Body of pancreas (tissue), 4 donors: ENCODE results near the gene THSD8.
"Not testable (repeated sequence)": the region's sequence is repeated elsewhere in the genome, so short reads cannot be mapped to it uniquely, and the experiment has no call there.

ENCODE experiments used
- POLR2A ChIP-seq, 3 donors: fragments of 450-650 bp; IDR thresholded peaks; one replicate each; pipeline ENCODE4 v1.6.1; 2016; ENCODE audit warnings: antibody characterized with exemption in 3 of 3, mild to moderate bottlenecking in 2 of 3
- TF ChIP-seq, protein P1 (sequence below), 7 experiments: fragments of 450-650 bp in 4 of 7; fragments of 200-600 bp in 3 of 7; sonication (generic) in 3 of 7; IDR thresholded peaks; one replicate each; pipeline ENCODE4 v1.5.1; 2016 to 2019; ENCODE audit warnings: antibody characterized with exemption in 7 of 7

DNA sequence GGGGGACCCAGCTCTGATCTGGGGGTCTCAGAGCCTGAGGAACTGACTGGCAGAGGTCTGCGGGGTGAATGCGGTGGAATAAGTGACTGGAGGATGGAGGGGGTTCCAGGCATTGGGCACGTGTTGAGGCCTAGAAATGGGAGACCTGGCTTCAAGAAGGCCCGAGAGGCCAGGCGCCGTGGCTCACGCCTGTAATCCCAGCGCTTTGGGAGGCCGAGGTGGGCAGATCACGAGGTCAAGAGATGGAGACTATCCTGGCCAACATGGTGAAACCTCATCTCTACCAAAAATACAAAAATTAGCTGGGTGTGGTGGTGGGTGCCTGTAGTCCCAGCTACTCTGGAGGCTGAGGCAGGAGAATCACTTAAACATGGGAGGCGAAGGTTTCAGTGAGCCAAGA, 15.9 kb downstream of the THSD8 start:
- TF ChIP-seq, protein P1, sequence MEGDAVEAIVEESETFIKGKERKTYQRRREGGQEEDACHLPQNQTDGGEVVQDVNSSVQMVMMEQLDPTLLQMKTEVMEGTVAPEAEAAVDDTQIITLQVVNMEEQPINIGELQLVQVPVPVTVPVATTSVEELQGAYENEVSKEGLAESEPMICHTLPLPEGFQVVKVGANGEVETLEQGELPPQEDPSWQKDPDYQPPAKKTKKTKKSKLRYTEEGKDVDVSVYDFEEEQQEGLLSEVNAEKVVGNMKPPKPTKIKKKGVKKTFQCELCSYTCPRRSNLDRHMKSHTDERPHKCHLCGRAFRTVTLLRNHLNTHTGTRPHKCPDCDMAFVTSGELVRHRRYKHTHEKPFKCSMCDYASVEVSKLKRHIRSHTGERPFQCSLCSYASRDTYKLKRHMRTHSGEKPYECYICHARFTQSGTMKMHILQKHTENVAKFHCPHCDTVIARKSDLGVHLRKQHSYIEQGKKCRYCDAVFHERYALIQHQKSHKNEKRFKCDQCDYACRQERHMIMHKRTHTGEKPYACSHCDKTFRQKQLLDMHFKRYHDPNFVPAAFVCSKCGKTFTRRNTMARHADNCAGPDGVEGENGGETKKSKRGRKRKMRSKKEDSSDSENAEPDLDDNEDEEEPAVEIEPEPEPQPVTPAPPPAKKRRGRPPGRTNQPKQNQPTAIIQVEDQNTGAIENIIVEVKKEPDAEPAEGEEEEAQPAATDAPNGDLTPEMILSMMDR (IDR thresholded peaks at IDR 0.05), result not testable (repeated sequence)
- not testable (repeated sequence) for TF ChIP-seq POLR2A (IDR thresholded peaks at IDR 0.05)
